H1 (cell line): ENCODE results near the gene LOXHD1. TPM values are rescaled to one million over a fixed set of nuclear protein-coding genes. Genes with fewer than 3 reads are reported as not detected.
A peak's percentile ranks its signal among the peaks of the same experiment; 100 is the strongest.

Source experiments
- CTCF ChIA-PET: fragments of 300-600 bp; sonication (Branson Sonifier 250); formaldehyde crosslinking; loops from one replicate; lab custom pipeline; 2021; ENCODE audit not compliant: partially characterized antibody; lab: Charles Lee
- POLR2A ChIA-PET: fragments of 300-600 bp; sonication (Branson Sonifier 250); formaldehyde crosslinking; loops from one replicate; lab custom pipeline; 2021; ENCODE audit warnings: inconsistent platforms; ENCODE audit not compliant: partially characterized antibody; lab: Charles Lee
- DNase-seq, 2 experiments: peaks; one replicate each; pipeline versions ENCODE4 v3.0.0 to v3.0.0-alpha.2; 2010 to 2022; ENCODE audit warnings: low spot score in 2 of 2, low read depth in 1 of 2, mixed read lengths in 1 of 2
- FAIRE-seq: peaks from 2 replicates; lab custom pipeline; 2011; peaks lifted over from hg19 to GRCh38; lab: Jason Lieb, UNC
- H2AFZ ChIP-seq: 2 replicates; pipeline ENCODE4 v1.8.1; 2012; ENCODE audit warnings: low read length, inconsistent platforms
- H2AK5ac ChIP-seq: 2 replicates; pipeline ENCODE4 v1.6.1; 2013; ENCODE audit warnings: low read depth, low read length
- H2BK120ac ChIP-seq: replicated peaks from 2 replicates; pipeline ENCODE3; 2013; ENCODE audit warnings: low read depth, low read length, inconsistent platforms
- H2BK12ac ChIP-seq: 2 replicates; pipeline ENCODE4 v1.6.1; 2013; ENCODE audit warnings: low read depth, low read length
- H2BK15ac ChIP-seq: 2 replicates; pipeline ENCODE4 v1.6.1; 2013; ENCODE audit warnings: low read length
- H2BK20ac ChIP-seq: 2 replicates; pipeline ENCODE4 v1.6.1; 2013; ENCODE audit warnings: low read length
- H2BK5ac ChIP-seq: 2 replicates; pipeline ENCODE4 v1.6.1; 2013; ENCODE audit warnings: low read depth, low read length
- H3K14ac ChIP-seq: 2 replicates; pipeline ENCODE4 v1.6.1; 2013; ENCODE audit warnings: inconsistent platforms; ENCODE audit not compliant: insufficient read length
- H3K18ac ChIP-seq: 2 replicates; pipeline ENCODE4 v1.6.1; 2013; ENCODE audit warnings: low read length; ENCODE audit errors: extremely low read depth
- H3K23ac ChIP-seq: 2 replicates; pipeline ENCODE4 v1.6.1; 2013; ENCODE audit warnings: inconsistent platforms; ENCODE audit not compliant: insufficient read length
- H3K23me2 ChIP-seq: 2 replicates; pipeline ENCODE4 v1.6.1; 2013; ENCODE audit warnings: low read depth, low read length
- H3K27ac ChIP-seq: 2 replicates; pipeline ENCODE4 v1.6.1; 2011; ENCODE audit warnings: low read depth, low read length, inconsistent platforms
- H3K27me3 ChIP-seq, 4 experiments: replicated peaks in 1 of 4; 1 replicate in 1 of 4; 2 replicates in 3 of 4; pipeline versions ENCODE4 v1.6.1 to v1.8.1; 2011 to 2013; ENCODE audit warnings: low read length in 3 of 4, mild to moderate bottlenecking in 3 of 4, inconsistent platforms in 2 of 4, mixed read lengths in 2 of 4, moderate library complexity in 1 of 4; ENCODE audit not compliant: control insufficient read depth in 3 of 4, insufficient read depth in 3 of 4; ENCODE audit errors: extremely low read depth in 1 of 4
- H3K36me3 ChIP-seq, 4 experiments: 2 replicates each; pipeline versions ENCODE4 v1.6.1 to v1.8.1; 2011 to 2013; ENCODE audit warnings: mild to moderate bottlenecking in 4 of 4, low read length in 3 of 4, moderate library complexity in 2 of 4, control low read depth in 1 of 4, inconsistent platforms in 1 of 4; ENCODE audit not compliant: insufficient read depth in 4 of 4, control insufficient read depth in 2 of 4
- H3K4ac ChIP-seq: replicated peaks from 2 replicates; pipeline ENCODE3; 2013; ENCODE audit warnings: low read length, low read depth, mixed read lengths, inconsistent platforms; ENCODE audit not compliant: insufficient read length
- H3K4me1 ChIP-seq, 4 experiments: replicated peaks in 1 of 4; 1 replicate in 1 of 4; 2 replicates in 3 of 4; pipeline versions ENCODE4 v1.6.1 to v1.8.1; 2011 to 2013; ENCODE audit warnings: low read length in 3 of 4, inconsistent platforms in 2 of 4, mixed read lengths in 1 of 4; ENCODE audit not compliant: insufficient read depth in 4 of 4, control insufficient read depth in 3 of 4
- H3K4me2 ChIP-seq, 2 experiments: 2 replicates each; pipeline versions ENCODE4 v1.6.1 to v1.8.1; 2011 to 2013; ENCODE audit warnings: low read depth in 2 of 2, low read length in 2 of 2, control low read depth in 1 of 2, inconsistent platforms in 1 of 2, mild to moderate bottlenecking in 1 of 2; ENCODE audit not compliant: insufficient read depth in 1 of 2
- H3K4me3 ChIP-seq, 4 experiments: fragments of 200-600, 300-600 bp in 1 of 4; sonication (generic), shearing (Covaris generic), sonication (Bioruptor Twin) in 1 of 4; 2 replicates each; pipeline versions ENCODE4 v1.5.1 to v1.8.1; 2011 to 2016; ENCODE audit warnings: low read length in 4 of 4, low read depth in 3 of 4, control low read depth in 2 of 4, inconsistent platforms in 2 of 4, mild to moderate bottlenecking in 2 of 4, mixed read lengths in 1 of 4, moderate library complexity in 1 of 4; ENCODE audit not compliant: insufficient read depth in 2 of 4; ENCODE audit errors: extremely low read depth in 1 of 4
- H3K56ac ChIP-seq: replicated peaks from 2 replicates; pipeline ENCODE3; 2013; ENCODE audit warnings: low read depth, mild to moderate bottlenecking, mixed read lengths, low read length, inconsistent platforms; ENCODE audit not compliant: insufficient read length
- H3K79me1 ChIP-seq: 2 replicates; pipeline ENCODE4 v1.6.1; 2013; ENCODE audit warnings: low read depth, low read length, control low read depth
- H3K79me2 ChIP-seq, 2 experiments: 2 replicates each; pipeline versions ENCODE4 v1.6.1 to v1.8.1; 2012 to 2013; ENCODE audit warnings: low read length in 2 of 2, mild to moderate bottlenecking in 2 of 2, inconsistent platforms in 1 of 2; ENCODE audit not compliant: insufficient read depth in 2 of 2, control insufficient read depth in 1 of 2
- H3K9ac ChIP-seq, 4 experiments: replicated peaks in 1 of 4; 1 replicate in 1 of 4; 2 replicates in 3 of 4; pipeline versions ENCODE4 v1.6.1 to v1.8.1; 2011 to 2013; ENCODE audit warnings: low read depth in 3 of 4, low read length in 3 of 4, control low read depth in 2 of 4, mild to moderate bottlenecking in 2 of 4, moderate library complexity in 2 of 4, inconsistent platforms in 1 of 4; ENCODE audit errors: extremely low read depth in 1 of 4
- H3K9me3 ChIP-seq, 2 experiments: 2 replicates each; pipeline versions ENCODE4 v1.6.1 to v1.8.1; 2012 to 2013; ENCODE audit warnings: mild to moderate bottlenecking in 2 of 2, moderate library complexity in 2 of 2, control low read depth in 1 of 2, inconsistent platforms in 1 of 2, low read depth in 1 of 2, low read length in 1 of 2, mixed read lengths in 1 of 2; ENCODE audit not compliant: insufficient read depth in 2 of 2
- H4K20me1 ChIP-seq, 2 experiments: replicated peaks in 1 of 2; 2 replicates each; pipeline versions ENCODE3 to v1.8.1; 2011 to 2013; ENCODE audit warnings: inconsistent platforms in 2 of 2, low read length in 2 of 2, mild to moderate bottlenecking in 1 of 2; ENCODE audit not compliant: insufficient read depth in 2 of 2, control insufficient read depth in 1 of 2
- H4K5ac ChIP-seq: 2 replicates; pipeline ENCODE4 v1.6.1; 2013; ENCODE audit warnings: low read length, low read depth, mixed read lengths, inconsistent platforms; ENCODE audit not compliant: insufficient read length
- H4K8ac ChIP-seq: 2 replicates; pipeline ENCODE4 v1.8.0; 2013; ENCODE audit warnings: mild to moderate bottlenecking, moderate library complexity, low read length, inconsistent platforms; ENCODE audit not compliant: insufficient read depth; ENCODE audit errors: extremely low read depth
- H4K91ac ChIP-seq: replicated peaks from 2 replicates; pipeline ENCODE3; 2013; ENCODE audit warnings: low read length, mixed read lengths, inconsistent platforms; ENCODE audit not compliant: insufficient read length
- ASH2L ChIP-seq: fragments of 200-600, 300-600 bp; sonication (generic); IDR thresholded peaks from one replicate; pipeline ENCODE4 v1.7.1; 2017; ENCODE audit warnings: low read length
- CBX8 ChIP-seq: fragments of 300-800, 300-1000 bp; sonication (generic); IDR thresholded peaks from 2 replicates; pipeline ENCODE4 v1.7.1; 2016; ENCODE audit warnings: low read depth, low read length, borderline replicate concordance
- CEBPB ChIP-seq: IDR thresholded peaks from 2 replicates; pipeline ENCODE4 v1.6.1; 2012; ENCODE audit warnings: low read depth, low read length
- CTBP2 ChIP-seq: IDR thresholded peaks from 2 replicates; pipeline ENCODE4 v1.7.0; 2011; ENCODE audit warnings: borderline replicate concordance, mild to moderate bottlenecking, moderate library complexity, mixed read lengths, low read length; ENCODE audit not compliant: insufficient read depth, insufficient read length
- CTCF ChIP-seq, 3 experiments: IDR thresholded peaks; 1 replicate in 2 of 3; 2 replicates in 1 of 3; pipeline versions ENCODE4 v1.5.1 to v1.6.1; 2011; ENCODE audit warnings: low read length in 3 of 3, mild to moderate bottlenecking in 3 of 3, inconsistent platforms in 2 of 3, low read depth in 1 of 3, moderate library complexity in 1 of 3; ENCODE audit not compliant: insufficient read depth in 1 of 3; ENCODE audit errors: control extremely low read depth in 1 of 3
- PHF8 ChIP-seq: fragments of 200-600 bp; sonication (generic); conservative IDR thresholded peaks from 2 replicates; pipeline ENCODE4 v1.7.1; 2012; ENCODE audit warnings: low read depth, mild to moderate bottlenecking, inconsistent platforms, low read length, moderate library complexity
- POLR2A ChIP-seq, 2 experiments: IDR thresholded peaks; 1 replicate in 1 of 2; 2 replicates in 1 of 2; pipeline ENCODE4 v1.6.1; 2011; ENCODE audit warnings: low read depth in 2 of 2, low read length in 2 of 2, mild to moderate bottlenecking in 2 of 2; ENCODE audit errors: control extremely low read depth in 1 of 2
- TAF7 ChIP-seq: optimal IDR thresholded peaks from 2 replicates; pipeline ENCODE3; 2011; ENCODE audit warnings: low read depth, mild to moderate bottlenecking, inconsistent platforms, low read length, moderate library complexity, borderline replicate concordance
- TBP ChIP-seq: IDR thresholded peaks from 2 replicates; pipeline ENCODE4 v1.6.1; 2011; ENCODE audit warnings: low read depth, low read length, improper control_type of control experiment
- YY1 ChIP-seq: IDR thresholded peaks from 2 replicates; pipeline ENCODE4 v1.6.1; 2011; ENCODE audit warnings: low read depth, mild to moderate bottlenecking, low read length
- WGBS, 2 experiments: shearing (Covaris generic) in 1 of 2; methylation state at CpG; one replicate each; pipeline versions ENCODE4 v1.1.6 to v1.1.7; 2013 to 2015; ENCODE audit warnings: low lambda C conversion rate in 2 of 2, mixed read lengths in 2 of 2, inconsistent platforms in 1 of 2, low coverage in 1 of 2, missing lambda C conversion rate in 1 of 2; ENCODE audit not compliant: insufficient replicate concordance in 2 of 2, insufficient coverage in 1 of 2, insufficient read length in 1 of 2; ENCODE audit errors: extremely low coverage in 1 of 2, missing lambda C conversion rate in 1 of 2; 5-methylcytosine and 5-hydroxymethylcytosine counted together
- polyA plus RNA-seq, 7 experiments: library from polyadenylated mRNA; depleted of rRNA in 3 of 7; stranded (reverse) in 5 of 7; unstranded in 2 of 7; fragments of >200 nt in 5 of 7; fragments of 200-250 nt in 2 of 7; gene quantifications; 1 replicate in 5 of 7; 2 replicates in 1 of 7; 4 replicates in 1 of 7; pipeline versions ENCODE4 v1.2.1 to v1.2.3, GENCODE V29; 2011 to 2013; ENCODE audit warnings: missing spikeins in 2 of 7, mixed read lengths in 2 of 7
- total RNA-seq: library from RNA; stranded (reverse); fragmentation: NEBNext Ultra II Directional; extraction: Animal tissue kit (Norgen Biotek cat#: 25700); gene quantifications from 2 replicates; pipeline ENCODE4 v1.2.1, GENCODE V29; 2021

Gene LOXHD1
- total and polyA plus RNA-seq, 2 of the 8 experiments (the other 6 are each of a cell fraction or from before 2014, with no cell fraction given) = 0.02 TPM; not detected in 1

- H4K20me1 ChIP-seq = no peaks in the 10 kb centered on the region
- DNase-seq (no peak), FAIRE-seq (no peak)
- no peaks in the 10 kb centered on the region for H3K79me2 ChIP-seq
- 0 out of 2 replicates have a peak overlapping the region, but pooled peaks have one; percentile 48 for H3K18ac ChIP-seq
- H3K4ac ChIP-seq = no peak overlapping the region
- no peak overlapping the region for H3K27ac ChIP-seq
- H2BK20ac ChIP-seq = no peak overlapping the region
- no peaks in the 10 kb centered on the region for H3K79me1 ChIP-seq
- no peak overlapping the region for H4K91ac ChIP-seq
- ChIA-PET CTCF (interaction anchor here (0.8 to 10.1 kb wide), 23 partner anchors 8 to 494 kb away, joined by 3 to 148 read pairs (median 5); a partner anchor contains a TSS), POLR2A (interaction anchor here (1.2 to 1.9 kb wide), 2 partner anchors 94 to 298 kb away, joined by 3 to 4 read pairs; no protein-coding TSS in a partner anchor)
- no peaks in the 10 kb centered on the region for H3K23me2 ChIP-seq
- 89% methylated on average over 26 of the region's 27 CpGs; no CpG with 5 or more reads in 1 of the 2 experiments for WGBS, 2 experiments
- no peak overlapping the region for H4K8ac ChIP-seq
- H3K27me3 ChIP-seq = no peaks in the 10 kb centered on the region
- no peak overlapping the region; the same call in 1 of the 2 replicates for H2BK15ac ChIP-seq
- 0 out of 2 replicates have a peak overlapping the region, but pooled peaks have one; percentile 44 for H2BK5ac ChIP-seq
- H3K4me3 ChIP-seq = no peak overlapping the region
- H3K56ac ChIP-seq = no peak overlapping the region
- no peaks in the 10 kb centered on the region for H3K36me3 ChIP-seq
- H2AFZ ChIP-seq = peak overlapping the region; percentile 98
- no peak overlapping the region for H2BK120ac ChIP-seq
- H3K4me1 ChIP-seq = peaks cover 0 to 9% (median 1%) of the 10 kb centered on the region in 4 experiments; a peak in 1 of 7 replicates
- no peak overlapping the region for H3K9ac ChIP-seq
- H3K14ac ChIP-seq = no peak overlapping the region
- no peak overlapping the region for H2BK12ac ChIP-seq
- H4K5ac ChIP-seq = no peak overlapping the region
- H3K9me3 ChIP-seq = no peaks in the 10 kb centered on the region
- H3K23ac ChIP-seq = no peak overlapping the region
- H2AK5ac ChIP-seq = no peak overlapping the region
- H3K4me2 ChIP-seq = no peak overlapping the region
- TF ChIP-seq CBX8 = no peak
- no peak for TF ChIP-seq CEBPB
- TF ChIP-seq TBP = no peak
- no peak for TF ChIP-seq POLR2A (IDR thresholded peaks at IDR 0.05; ENCODE audit: control extremely low read depth in 1 of 2, low read depth in 2 of 2, low read length in 2 of 2)
- TF ChIP-seq CTCF (IDR thresholded peaks at IDR 0.05; ENCODE audit: control extremely low read depth in 1 of 3, insufficient read depth in 1 of 3, low read depth in 1 of 3, low read length in 3 of 3) = no peak
- no peak for TF ChIP-seq CTBP2
- TF ChIP-seq PHF8 = no peak
- TF ChIP-seq ASH2L = no peak
- TF ChIP-seq YY1 = no peak
- TF ChIP-seq TAF7 = no peak
Measured at GRCh38 chr18:46656326-46657114, 500 bp downstream of the LOXHD1 start.
